Lung (tissue), 12 donors: ENCODE measurements around the gene CD38. TPM values are rescaled to one million over a fixed set of nuclear protein-coding genes. Genes with fewer than 3 reads are reported as not detected.

ENCODE experiments used
- ATAC-seq: fragments of 200-7000 bp; cut with Tn5 transposase; one replicate; pipeline ENCODE4 v1.9.1; 2020; ENCODE audit warnings: moderate number of reproducible peaks; ENCODE audit not compliant: insufficient read depth, low FRiP score
- DNase-seq, 3 donors: peaks; one replicate each; pipeline ENCODE4 v3.0.0-alpha.2; 2013 to 2017
- H3K27ac ChIP-seq, 2 donors: one replicate each; pipeline ENCODE4 v1.5.1; 2013; ENCODE audit warnings: mild to moderate bottlenecking in 2 of 2, moderate library complexity in 2 of 2, control low read depth in 1 of 2, inconsistent platforms in 1 of 2, low read depth in 1 of 2, low read length in 1 of 2
- H3K27me3 ChIP-seq, 3 donors: one replicate each; pipeline ENCODE4 v1.5.1; 2013; ENCODE audit warnings: low read length in 2 of 3; ENCODE audit not compliant: control insufficient read depth in 3 of 3, insufficient read depth in 3 of 3
- H3K36me3 ChIP-seq, 4 donors: one replicate each; pipeline ENCODE4 v1.5.1; 2013; ENCODE audit warnings: low read length in 4 of 4, mild to moderate bottlenecking in 1 of 4, moderate library complexity in 1 of 4; ENCODE audit not compliant: control insufficient read depth in 4 of 4, insufficient read depth in 4 of 4
- H3K4me1 ChIP-seq, 5 donors: one replicate each; pipeline ENCODE4 v1.5.1; 2013; ENCODE audit warnings: low read length in 5 of 5, mild to moderate bottlenecking in 2 of 5, moderate library complexity in 1 of 5; ENCODE audit not compliant: control insufficient read depth in 5 of 5, insufficient read depth in 5 of 5
- H3K4me3 ChIP-seq: one replicate; pipeline ENCODE4 v1.5.1; 2013; ENCODE audit warnings: mild to moderate bottlenecking, control low read depth, moderate library complexity
- H3K9ac ChIP-seq, 2 donors: one replicate each; pipeline ENCODE4 v1.5.1; 2013; ENCODE audit warnings: low read length in 2 of 2, control low read depth in 1 of 2; ENCODE audit not compliant: insufficient read depth in 1 of 2
- H3K9me3 ChIP-seq, 4 donors: one replicate each; pipeline ENCODE4 v1.5.1; 2013; ENCODE audit warnings: low read length in 3 of 4, mild to moderate bottlenecking in 1 of 4, moderate library complexity in 1 of 4; ENCODE audit not compliant: control insufficient read depth in 4 of 4, insufficient read depth in 3 of 4
- CTCF ChIP-seq: IDR thresholded peaks from 2 replicates; pipeline ENCODE4 v1.5.1; 2012; ENCODE audit warnings: mild to moderate bottlenecking; ENCODE audit errors: control extremely low read depth, extremely low read depth
- WGBS, 2 donors: extraction: QIAGEN DNeasy Blood & Tissue Kit; methylation state at CpG; one replicate each; pipeline ENCODE4 v1.1.7; 2013; 5-methylcytosine and 5-hydroxymethylcytosine counted together
- polyA plus RNA-seq, 2 donors: library from polyadenylated mRNA; stranded (reverse); fragments of 200-250 nt; gene quantifications; one replicate each; pipeline ENCODE4 v1.2.1, GENCODE V29; 2013
- total RNA-seq, 2 donors: library from RNA; depleted of rRNA in 1 of 2; stranded (reverse); fragments of >200 nt in 1 of 2; gene quantifications; one replicate each; pipeline ENCODE4 v1.2.1, GENCODE V29; 2014 to 2021
- donor health status: control.
- donor health status: control.
- donor health status: Bipolar disorder and iron deficiency.
- donor health status: healthy.
- donor health status: DM: yes; HTN: yes; CAD: no.

CD38 gene
- total and polyA plus RNA-seq, 4 donors, result 4.8 to 47.2 (median 14.4) TPM

- TF ChIP-seq CTCF, result no peak
- DNase-seq (no peak), ATAC-seq (no peak)
- H3K9ac ChIP-seq, result no peak overlapping the region
- H3K27ac ChIP-seq, result no peak overlapping the region
- peaks cover 0 to 11% (median 0%) of the 10 kb centered on the region in 5 donors for H3K4me1 ChIP-seq
- 56 to 59% methylated on average over 4 of the region's 4 CpGs for WGBS, 2 donors
- no peaks in the 10 kb centered on the region for H3K36me3 ChIP-seq
- H3K27me3 ChIP-seq, result peaks cover 0 to 14% (median 0%) of the 10 kb centered on the region in 3 donors
- no peaks in the 10 kb centered on the region for H3K9me3 ChIP-seq
- H3K4me3 ChIP-seq, result no peak overlapping the region
Observed at GRCh38 chr4:15783676-15784075, 5.5 kb downstream of the CD38 start.

- 85 to 88% methylated on average over 5 of the region's 5 CpGs for WGBS, 2 donors
- Histone ChIP-seq H3K27ac (no peak overlapping the region), H3K36me3 (no peaks in the 10 kb centered on the region), H3K9me3 (no peaks in the 10 kb centered on the region), H3K27me3 (peaks cover 0 to 10% (median 0%) of the 10 kb centered on the region in 3 donors), H3K4me3 (no peak overlapping the region), H3K4me1 (no peaks in the 10 kb centered on the region), H3K9ac (no peak overlapping the region)
- TF ChIP-seq CTCF, result no peak
- no peak for ATAC-seq
- no peak for DNase-seq
Observed at GRCh38 chr4:15784959-15785634, 7.0 kb downstream of the CD38 start.

GRCh38 chr4:15786743-15787142, 8.6 kb downstream of the CD38 start:
- Histone ChIP-seq H3K36me3 (no peaks in the 10 kb centered on the region), H3K27ac (no peak overlapping the region), H3K9ac (no peak overlapping the region), H3K27me3 (no peaks in the 10 kb centered on the region), H3K9me3 (no peaks in the 10 kb centered on the region), H3K4me1 (no peaks in the 10 kb centered on the region), H3K4me3 (no peak overlapping the region)
- TF ChIP-seq CTCF, result no peak
- 97 to 98% methylated on average over 26 of the region's 26 CpGs for WGBS, 2 donors
- DNase-seq, result no peak
- ATAC-seq, result no peak

- Histone ChIP-seq H3K27me3 (peaks cover 0 to 11% (median 6%) of the 10 kb centered on the region in 3 donors), H3K27ac (no peak overlapping the region), H3K36me3 (no peaks in the 10 kb centered on the region), H3K4me1 (no peaks in the 10 kb centered on the region), H3K9me3 (no peaks in the 10 kb centered on the region), H3K4me3 (no peak overlapping the region), H3K9ac (no peak overlapping the region)
- no peak for ATAC-seq
- WGBS, 2 donors, result 49 to 59% methylated on average over 2 of the region's 2 CpGs
- no peak for TF ChIP-seq CTCF
- DNase-seq, result no peak
Observed at GRCh38 chr4:15792974-15793373, 14.8 kb downstream of the CD38 start.
